Forelimb muscle (tissue), 1 donor: Measurements from ENCODE around the gene NPHP1. TPM values are rescaled to one million over a fixed set of nuclear protein-coding genes. Genes with fewer than 3 reads are reported as not detected.
"Not testable (repeated sequence)": the region's sequence is repeated elsewhere in the genome, so short reads cannot be mapped to it uniquely, and the experiment has no call there.

ENCODE experiments used
- DNase-seq: peaks from one replicate; pipeline ENCODE4 v3.0.0-alpha.2; 2013; ENCODE audit warnings: low read depth
- polyA plus RNA-seq: library from polyadenylated mRNA; unstranded; fragments of 120-200 nt; gene quantifications from one replicate; pipeline ENCODE4 v1.2.1, GENCODE V29; 2013; ENCODE audit not compliant: insufficient read length

NPHP1 gene
- polyA plus RNA-seq, 1 donor: 6.4 TPM

DNA sequence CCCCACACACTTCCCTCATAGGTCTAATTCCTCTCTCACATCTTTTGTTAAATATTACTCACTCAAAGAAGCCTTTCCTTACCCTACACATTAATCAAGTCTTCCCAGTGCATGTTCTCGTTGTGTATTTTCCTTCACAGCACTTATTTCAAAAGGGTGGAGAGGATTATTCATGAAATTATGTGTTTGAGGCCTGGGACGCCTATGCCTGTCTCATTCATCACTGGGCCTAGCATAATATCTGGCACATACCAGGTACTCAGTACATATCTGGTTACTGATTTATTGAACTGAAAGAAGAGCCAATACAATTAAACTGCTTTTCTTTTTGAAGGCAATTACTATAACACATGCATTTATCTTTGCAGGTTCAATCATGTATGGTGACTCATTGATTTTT is 74.1 kb downstream of the NPHP1 start:
- no peak for DNase-seq

DNA sequence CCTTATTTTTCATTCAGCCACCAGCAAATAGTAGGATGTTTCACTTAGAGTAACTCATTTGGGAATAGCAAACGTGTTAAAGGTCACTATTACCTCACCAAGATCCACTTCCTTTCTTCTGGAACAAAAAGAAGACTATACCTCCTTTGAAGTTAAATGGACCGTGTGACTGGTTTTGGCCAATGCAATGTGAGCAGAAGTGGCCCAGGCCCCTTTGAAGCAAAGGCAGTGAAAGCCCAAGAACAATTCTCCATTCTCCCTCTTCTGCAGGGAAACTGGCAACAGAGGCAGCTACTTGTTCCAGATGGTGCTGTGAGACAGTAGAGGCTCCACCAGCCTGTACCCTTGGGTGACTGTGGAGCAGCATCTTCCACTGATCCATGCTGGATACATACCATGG is 77.9 kb downstream of the NPHP1 start:
- no peak for DNase-seq

DNA sequence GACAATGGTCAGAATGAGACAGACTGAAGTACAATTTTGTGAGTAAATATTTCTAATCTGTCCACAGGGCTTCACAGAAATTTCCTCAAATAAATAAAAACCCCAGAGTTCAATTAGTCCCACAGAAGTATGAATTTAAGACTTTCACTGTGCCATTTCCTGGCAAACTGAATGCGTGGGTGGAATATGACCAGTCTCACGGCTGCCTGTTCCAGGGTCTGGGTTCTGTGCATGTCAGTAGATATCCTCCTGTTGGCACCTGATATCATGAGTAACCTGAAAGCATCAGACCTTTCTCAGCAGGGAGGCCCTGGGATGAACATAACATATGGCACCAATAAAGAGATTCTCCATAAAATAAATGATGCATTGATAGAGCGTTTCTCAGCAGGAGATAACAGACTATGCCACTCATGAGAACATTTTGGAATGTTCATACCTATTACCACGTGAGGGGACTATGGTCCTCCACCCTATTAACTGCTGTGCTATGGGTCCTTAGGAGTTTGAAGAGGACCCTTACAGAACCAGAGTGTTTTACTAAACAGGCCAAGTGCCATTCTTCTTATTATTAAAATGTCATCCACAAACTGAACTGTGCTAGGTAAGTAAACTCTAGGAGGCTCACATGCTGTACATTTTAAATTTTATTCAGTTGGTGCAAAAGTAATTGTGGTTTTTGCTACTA is 78.6 kb downstream of the NPHP1 start:
- DNase-seq: no peak

DNA sequence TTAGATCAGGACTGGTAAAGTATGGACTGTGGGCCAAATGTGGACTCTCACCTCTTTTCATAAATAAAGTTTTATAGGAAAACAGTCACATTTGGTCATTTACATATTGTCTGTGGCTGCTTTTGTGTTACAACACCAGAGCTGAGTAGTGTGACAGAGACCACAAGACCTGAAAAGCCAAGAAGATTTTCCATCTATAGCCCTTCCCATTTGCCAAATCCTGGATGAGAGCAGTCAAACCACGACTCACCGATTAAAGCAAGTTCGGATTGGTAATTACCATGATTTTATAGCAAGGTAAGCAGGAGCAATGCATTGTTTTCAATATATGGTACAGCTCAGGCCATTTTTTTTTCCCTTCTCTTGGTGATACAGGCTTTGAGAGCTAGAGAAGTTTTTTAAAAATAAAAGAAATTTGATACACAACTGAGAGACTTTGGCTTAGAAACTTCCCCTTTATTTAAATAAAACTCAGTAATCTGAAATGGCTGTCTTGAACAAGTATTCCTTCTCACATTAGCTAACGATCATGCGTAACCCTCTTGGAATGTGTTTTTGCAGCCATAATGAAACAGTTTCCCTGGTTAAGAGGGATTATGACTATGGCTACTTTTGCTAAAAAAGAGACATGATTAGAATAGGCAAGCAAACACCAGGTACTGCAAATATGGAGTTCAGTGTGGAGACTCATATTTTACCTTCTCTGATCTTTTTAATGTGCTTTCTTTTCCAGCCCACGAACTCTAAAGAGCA is 79.7 kb downstream of the NPHP1 start:
- DNase-seq: no peak

DNA sequence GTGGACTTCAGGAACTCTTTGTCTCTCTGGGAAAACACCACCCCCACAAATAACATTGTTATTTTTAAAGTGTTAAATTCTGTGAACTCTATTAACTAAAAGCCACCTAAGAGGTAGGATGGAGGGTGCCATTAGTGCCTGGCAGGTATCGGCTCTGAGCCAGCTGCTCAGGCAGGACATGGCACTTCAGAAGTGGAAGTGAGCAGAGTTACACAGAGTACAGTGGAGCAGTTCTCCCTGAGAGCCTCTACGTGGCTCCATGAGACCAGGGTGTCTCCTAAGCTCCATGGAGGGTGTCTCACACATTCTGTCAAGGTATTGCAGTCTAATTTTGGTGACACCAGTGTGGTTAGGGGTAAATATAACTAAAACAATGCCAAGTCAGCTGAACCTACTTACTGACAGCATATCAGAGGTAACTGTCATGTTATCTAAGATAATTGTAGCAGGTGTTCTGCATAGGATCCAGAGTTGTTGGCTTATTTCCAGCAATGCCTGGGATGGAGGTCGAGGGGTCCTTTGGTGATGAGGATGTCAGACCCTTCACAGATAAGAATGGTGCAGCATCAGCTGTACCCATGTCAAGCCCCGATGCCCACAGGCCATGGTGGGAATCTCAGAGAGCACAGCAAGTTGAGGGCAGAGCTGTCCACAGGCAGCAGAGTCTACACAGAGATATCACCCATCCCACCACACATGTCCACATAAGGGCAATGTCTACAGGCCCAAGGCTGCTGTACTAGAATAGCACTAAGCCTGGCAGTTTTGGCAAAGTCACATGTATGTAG is 80.6 kb downstream of the NPHP1 start:
- DNase-seq: no peak

DNA sequence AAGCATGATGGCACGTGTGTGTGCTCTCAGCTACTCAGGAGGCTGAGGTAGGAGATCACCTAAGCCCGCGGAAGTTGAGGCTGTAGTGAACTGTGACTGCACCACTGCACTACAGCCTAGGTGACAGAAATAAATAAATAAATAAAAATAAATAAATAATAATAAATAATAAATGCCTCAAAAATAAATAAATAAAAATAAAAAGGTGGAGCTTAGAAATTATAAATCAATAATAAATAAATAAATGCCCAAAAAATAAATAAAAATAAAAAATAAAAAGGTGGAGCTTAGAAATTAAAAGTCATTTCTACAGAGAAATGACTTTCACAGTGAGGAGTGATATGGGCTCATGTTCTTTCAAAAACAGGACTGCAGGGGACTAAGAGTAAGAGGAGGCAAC is 83.2 kb downstream of the NPHP1 start:
- no peak for DNase-seq

DNA sequence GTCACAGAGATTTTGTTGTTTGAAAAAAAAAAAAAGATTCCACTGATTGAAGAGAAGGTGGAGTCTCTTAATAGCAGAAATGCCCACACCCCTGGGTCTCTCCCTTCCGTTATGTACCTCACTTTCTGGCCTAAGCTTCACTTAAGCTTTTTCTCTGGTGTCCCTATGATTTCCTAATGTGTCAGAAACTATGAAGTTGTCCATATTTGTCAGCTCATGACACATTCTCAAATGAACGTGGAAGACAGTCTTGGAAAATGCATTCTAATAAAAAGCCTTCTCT is 83.8 kb downstream of the NPHP1 start:
- no peak for DNase-seq

DNA sequence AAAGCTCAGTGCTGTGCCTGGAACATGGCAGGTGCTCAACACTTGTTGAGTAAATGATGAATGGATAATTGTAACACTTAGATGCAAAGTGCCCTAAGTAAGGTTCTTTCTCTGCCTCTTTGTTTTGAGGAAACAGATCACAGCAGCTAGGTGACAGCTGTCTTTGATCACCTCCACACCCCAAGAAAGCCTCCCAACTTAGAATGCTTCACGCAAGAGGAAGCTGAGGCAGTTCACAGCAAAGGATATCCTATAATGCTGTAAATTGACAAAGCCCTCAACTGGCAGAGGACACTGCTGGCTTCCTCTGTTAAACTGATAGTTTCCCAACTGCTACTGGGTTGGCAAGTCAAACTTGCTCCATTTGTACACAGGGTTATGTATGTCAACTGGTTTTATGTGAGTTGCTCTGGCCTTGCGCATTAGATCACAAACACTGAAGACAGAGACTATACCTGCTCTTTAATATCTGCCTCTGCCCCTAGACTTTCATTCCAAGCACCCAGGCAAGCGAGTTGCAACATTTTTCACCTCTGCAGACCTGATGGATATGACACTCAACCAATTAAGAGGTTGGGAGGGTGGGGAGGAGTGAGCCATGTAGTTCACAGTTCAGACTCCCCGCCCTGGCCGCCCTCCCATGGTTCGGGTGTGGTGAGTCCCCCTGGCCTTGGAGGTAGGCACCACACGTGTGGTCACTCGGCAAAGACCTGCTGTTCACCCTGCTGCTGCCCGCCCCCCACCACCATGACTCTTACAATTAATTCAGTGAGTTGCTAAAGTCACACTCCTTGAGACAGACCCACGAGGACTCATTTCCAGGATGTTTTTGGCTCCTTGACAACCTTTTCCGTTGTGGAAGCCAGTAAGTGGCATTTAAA is 84.4 kb downstream of the NPHP1 start:
- no peak for DNase-seq

DNA sequence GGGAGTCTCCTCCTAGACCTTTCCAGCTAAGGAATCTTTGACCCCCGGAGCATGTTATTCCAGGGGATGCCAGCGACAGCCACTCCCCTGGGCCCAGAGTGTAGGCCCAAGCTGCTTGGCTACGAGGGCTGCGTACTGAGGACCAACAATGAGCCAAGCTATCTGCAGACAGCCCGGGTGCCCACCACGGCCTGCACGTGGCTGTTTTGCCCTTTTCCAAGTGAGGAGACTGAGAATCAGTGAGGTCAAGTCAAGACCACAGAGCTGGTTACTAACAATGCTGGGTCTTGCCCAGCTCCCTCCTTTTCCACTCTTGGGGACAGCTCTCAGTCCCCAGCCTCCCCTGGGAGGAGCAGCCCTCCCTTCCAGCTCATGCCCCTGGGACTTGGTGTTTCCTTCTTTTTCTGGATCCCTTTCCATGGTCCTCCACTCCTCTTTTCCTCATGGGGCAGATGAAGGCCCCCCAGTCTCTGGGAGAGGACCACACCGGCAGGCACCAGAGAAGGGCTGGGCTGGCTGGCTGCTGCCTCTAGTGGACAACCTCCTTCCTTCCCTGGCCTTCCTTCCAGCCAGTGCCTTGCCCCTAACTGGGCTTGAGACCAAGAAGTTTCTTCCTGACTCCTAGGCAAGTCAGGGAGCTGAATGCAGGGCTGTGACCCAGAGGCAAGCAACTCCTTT is 88.6 kb downstream of the NPHP1 start:
- DNase-seq: no peak

DNA sequence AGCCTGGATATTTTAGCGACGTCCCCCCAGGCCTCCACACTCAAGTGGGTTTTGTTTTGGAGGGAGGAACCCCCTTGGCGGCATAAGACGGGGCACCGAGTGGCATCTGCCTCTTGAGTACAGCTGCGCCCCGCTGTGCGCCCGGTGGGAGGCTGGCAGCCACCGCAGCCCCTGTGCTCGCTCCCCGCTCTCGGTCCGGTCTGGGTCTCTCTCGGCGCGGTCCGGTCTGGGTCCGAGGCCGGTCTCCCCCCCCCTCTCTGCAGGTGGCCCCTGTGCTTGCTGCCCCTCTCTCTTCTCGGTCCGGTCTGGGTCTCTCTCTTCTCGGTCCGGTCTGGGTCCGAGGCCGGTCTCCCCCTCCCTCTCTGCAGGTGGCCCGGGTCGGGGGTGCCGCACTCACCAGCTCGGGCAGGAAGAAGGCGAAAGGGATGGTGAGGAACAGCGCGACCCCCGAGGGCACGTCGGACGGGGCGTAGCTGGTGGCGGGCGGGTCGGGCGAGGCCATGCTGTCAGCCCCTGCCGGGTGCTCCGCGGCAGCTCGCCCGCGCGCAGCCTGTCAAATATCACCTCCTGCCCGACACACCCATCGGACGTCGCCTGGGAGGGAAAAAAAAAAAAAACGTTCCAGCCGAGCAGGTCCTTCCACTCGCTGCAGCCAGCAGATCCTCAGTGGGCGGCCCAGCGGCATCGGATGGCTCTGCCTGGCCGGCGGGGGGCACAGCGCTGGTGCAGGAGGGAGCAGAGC is 89.4 kb downstream of the NPHP1 start, which contains the start of gene MALL:
Gene MALL, minus strand, starts transcription at position 532 of the 742 bp plus-strand sequence. Its CDS starts 30 bp downstream, at position 502.
- no peak for DNase-seq

DNA sequence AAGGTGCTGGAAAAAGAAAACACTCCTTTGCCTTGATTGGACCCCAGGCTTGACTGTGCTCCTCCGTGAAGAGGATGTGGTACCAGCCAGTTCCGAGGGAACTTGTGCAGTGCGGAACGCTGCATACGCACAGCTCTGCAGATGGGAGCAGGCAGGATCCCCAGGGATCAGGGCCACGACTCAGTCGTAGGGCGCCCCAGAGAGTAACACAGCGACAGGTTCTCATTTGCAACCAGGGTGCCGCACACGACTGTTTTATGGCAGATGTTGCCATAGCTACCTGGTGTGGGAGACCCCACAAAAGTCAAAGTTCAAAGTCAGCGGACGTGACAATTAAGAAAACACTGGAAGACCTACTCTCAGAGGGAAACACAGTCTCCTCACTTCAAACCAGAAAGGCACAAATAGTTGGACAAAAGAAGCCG is 90.0 kb downstream of the NPHP1 start:
- no peak for DNase-seq

DNA sequence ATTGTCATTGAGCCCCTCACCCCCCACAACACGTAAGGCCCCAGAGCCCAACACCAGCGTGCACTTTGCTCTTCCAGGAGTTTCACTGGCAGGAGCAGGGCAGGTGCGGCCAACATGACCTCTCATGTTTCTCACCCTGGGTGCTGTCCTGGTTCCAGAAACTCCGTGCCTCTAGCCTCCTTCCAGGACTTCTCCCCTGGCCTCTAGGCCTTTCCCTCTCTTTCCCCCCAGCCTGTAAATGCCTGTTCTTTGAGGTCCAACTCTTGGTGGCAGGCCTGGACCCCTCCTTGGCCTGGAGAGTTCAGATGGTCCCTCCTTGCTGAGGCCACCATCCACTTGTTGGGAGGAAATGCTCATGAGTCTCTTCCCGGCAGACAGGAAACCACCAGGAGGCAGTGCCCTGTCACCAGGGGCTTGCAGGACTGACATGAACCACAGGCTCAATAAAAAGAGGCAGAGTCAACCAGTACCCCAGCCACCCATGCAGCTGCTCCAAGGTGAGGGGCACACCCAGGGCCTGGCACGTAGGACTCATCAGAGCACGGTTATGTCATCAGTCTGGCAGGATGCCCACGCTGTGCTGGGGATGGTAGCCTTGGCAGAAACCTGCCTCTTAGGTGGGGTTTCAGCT is 90.7 kb downstream of the NPHP1 start:
- no peak for DNase-seq

DNA sequence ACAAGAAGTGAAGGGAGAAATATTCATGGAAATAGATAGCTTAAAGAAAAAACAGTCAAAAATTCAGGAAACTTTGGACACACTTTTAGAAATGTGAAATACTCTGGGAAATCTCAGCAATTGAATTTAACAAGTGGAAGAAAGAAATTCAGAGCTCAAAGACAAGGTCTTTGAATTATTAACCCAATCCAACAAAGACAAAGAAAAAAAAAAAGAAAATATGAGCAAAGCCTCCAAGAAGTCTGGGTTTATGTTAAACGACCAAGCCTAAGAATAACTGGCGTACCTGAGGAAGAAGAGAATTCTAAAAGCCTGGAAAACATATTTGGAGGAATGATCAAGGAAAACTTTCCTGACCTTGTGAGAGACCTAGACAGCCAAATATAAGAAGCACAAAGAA is 96.5 kb downstream of the NPHP1 start:
- DNase-seq: not testable (repeated sequence)

DNA sequence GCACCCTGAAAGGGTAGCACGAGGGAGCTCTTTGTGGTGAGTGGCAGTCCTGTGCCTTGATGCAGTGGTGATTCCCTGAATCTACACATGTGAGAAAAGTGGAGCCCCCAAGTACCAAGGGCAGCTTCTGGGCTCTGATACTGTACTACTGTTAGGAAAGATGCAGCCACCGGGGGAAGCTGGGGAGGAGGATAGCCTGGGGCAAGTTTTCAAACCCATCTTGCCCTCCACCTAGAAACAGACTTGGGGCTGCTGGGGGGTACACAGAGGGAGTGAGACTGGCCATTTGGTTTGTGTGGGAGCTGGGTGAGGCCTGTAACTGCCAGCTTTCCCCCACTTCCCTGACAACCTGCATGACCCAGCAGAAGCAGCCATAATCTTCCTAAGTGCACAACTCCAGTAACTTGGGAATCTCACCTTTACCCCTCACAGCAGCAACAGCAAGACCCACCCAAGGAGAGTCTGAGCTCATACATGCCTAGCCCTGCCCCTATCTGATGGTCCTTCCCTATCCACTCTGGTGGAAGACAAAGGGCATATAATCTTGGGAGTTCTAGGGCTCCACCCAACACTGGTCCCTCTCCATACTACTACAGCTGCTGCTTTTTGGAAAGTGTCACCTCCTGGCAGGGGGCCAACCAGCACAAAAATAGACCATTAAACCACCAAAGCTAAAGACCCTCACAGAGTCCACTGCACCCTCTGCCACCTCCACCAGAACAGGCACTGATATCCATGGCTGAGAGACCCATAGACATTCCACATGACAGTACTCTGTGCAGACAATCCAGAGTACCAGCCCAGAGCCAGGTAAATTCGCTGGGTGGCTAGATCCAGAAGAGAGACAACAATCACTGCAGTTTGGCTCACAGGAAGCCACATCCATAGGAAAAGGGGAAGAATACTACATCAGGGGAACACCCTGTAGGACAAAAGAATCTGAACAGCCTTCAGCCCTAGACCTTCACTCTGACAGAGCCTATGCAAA is 97.4 kb downstream of the NPHP1 start:
- DNase-seq: no peak

DNA sequence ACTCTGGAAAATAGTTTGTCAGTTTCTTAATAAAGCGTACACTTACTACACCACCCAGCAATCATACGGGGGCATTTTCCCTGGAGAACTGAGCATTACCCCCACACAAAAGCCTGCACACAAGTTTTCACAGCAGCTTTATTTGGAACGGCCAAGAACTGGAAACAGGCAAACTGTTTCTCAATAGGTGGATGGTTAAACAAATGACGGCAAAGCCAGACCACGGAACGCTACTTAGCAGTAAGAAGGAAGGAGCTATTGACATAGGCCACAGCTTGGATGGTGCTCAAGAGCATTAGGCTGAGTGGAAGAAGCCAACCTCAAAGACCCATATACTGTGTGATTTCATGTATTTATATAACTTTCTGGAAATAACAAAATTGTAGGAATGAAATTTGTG is 98.2 kb downstream of the NPHP1 start:
- no peak for DNase-seq

DNA sequence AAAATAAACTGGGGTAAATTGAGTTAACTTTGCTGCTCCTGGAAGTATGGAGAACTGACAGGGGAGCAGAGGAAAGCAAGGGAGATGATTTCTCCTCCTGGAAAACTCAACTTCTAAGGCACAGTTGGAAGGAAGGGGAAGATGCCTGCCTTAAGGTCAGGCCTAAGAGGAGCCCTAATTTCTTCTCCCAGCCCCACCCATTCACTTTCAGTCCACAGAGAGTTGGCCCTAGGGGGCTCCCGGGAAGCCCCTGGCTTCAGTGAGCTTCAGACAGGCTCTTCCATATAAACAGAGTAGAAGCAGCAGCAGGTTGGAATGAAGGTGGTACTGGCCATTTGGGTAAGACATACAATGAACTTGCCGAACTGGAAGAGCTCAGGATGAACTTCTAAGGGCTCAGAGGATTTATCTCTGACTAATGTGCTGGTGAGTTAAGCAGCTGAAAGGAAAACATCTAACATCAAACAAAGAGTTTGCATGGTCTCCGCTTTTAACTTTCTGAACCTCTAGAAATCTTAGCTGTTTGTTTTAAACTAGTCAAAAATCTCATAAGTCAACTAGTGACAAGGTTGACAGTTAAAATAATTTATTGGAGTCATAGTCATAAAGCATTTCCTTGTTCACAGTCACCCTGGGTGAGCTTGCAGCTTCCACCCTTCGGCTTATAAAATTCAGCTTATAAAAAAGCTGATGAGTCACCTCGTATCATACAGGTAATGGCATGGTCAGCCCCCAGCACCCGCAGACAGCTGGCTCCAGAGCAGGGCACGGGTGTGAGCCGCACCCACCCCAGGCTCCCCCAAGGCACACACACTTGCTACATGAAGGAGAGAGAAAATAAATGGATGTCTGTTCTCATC is 99.0 kb downstream of the NPHP1 start:
- DNase-seq: no peak

DNA sequence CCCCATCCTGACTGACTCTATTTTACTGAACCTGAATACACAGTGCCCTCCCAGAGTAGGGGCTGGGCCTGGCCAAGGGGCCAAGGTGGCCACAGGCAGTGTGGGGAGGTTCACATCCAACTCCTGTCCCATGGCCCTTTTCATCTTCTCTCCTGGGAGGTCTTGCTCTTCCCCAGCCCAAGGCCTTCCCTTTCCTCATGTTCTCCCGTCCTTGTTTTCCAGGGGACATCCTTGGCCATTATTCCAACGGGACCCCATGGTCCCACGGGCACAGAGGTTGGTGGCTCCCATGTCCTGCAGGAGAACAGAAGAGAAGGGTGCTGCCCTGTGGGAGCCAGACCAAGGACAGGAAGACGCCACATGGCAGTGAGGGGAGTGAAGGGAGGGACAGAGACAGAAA is 99.6 kb downstream of the NPHP1 start:
- no peak for DNase-seq
